Stimulated activated CD4-positive, alpha-beta T cell treated with anti-CD3 and anti-CD28 coated beads, TNF-alpha, amount 100 ng/mL, for 24 hours (primary cell): ENCODE results near the gene AUTS2.
"Not testable (repeated sequence)": the region's sequence is repeated elsewhere in the genome, so short reads cannot be mapped to it uniquely, and the experiment has no call there.

Source experiments
- DNase-seq, 3 experiments: peaks; one replicate each; pipeline ENCODE4 v3.0.0-alpha.2; 2020; ENCODE audit warnings: low read depth in 3 of 3

AUTS2 gene

DNA sequence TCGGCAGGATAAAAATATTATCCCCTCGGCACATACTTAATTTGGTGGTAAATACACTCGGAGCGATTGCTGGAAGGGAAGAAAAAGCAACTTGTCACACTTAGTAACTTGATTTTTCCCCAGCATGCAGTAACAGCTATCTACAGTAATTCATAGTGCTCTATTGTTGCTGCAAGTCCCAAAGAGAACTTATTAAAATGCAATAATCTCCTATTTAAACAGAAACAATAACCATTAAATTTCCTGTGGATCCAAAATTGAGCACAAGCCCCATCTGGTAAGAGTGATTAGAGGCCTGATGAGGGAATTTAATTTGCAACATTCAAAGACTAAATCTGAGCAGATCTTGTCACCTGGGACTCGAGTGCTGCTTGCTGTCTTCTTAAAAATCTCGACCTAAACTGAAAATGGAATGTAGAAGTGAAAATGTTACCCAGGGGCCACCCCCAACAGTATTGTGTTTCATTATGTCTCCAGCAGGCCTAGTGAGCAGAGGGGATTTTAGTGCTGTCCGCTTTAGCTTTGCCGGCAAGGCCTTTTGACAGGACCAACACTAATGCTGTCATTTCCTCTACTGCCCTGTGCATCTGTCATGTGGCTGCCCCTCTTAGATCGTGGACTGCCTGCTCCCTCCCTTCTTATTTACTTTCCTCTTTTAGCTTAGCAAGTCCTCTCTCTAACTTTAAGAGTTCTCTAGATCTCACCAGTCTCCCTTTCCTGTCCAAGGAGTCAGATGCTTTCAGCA lies 639.7 kb downstream of the AUTS2 start:
- DNase-seq = no peak

DNA sequence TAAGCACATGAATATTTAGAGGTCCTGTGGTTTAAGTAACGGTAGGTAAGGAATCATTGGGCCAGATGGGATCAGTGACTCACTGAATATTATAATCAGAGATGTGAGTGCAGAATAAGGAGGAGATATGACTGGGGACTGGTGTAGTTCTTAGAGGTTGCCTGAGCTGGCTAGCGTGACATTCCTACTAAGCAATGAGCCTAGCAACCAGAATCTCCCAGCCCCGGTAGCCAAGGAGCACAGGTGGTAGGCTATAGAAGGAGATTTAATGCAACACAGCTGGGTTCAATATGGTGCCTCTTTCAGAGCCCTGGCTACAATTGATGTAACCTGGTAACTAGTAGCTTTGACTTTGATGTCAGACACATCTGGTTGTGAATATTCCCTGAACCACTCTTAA lies 641.6 kb downstream of the AUTS2 start:
- no peak for DNase-seq

DNA sequence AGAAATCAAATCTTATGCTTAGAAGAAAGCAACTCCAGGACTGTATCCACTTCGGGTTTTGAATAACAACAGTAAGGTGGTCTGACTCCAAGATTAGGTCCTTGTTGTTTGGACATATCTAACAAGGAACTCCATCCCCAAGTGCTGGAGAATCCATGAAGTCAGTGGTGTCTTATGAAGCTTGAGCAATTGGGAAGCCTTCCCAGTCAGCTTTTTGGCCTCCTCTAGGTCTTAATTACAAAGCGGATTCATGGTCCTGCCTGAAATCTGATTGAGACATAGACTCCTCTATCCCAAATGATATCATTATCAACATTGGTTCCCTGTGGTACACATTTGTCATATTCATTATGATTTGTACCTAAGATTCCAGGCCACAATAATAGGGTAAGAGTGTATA lies 642.6 kb downstream of the AUTS2 start:
- DNase-seq = no peak

DNA sequence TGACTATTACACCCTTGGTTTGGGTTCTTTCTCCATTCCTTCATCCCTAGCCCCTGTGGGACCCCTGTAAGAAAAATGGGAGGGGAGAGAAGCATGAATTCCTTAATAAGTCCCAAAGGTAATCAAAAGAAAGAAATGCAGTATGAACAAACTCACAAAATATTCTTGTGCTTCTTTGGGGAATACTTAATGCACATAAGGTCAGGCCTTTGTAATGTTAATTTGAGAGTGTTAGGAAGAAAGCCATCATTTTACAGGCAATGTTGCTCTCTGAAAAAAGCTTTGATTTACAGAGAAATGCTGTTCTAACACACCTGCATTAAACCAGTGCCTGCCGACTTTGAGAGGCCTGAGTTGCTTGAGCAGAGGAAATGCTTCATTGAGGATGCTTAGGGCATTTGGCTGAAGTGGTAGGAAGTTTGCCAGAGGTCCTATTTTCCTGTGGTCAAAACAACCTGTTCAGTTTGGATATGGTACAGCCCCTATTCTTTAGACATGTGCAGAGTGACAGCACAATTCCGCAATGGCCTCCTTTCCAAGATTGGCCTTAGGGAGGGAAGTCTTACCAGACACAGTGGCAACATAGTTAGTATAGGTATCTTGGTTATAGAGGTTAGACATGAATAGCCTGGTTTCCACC lies 643.4 kb downstream of the AUTS2 start:
- no peak for DNase-seq

DNA sequence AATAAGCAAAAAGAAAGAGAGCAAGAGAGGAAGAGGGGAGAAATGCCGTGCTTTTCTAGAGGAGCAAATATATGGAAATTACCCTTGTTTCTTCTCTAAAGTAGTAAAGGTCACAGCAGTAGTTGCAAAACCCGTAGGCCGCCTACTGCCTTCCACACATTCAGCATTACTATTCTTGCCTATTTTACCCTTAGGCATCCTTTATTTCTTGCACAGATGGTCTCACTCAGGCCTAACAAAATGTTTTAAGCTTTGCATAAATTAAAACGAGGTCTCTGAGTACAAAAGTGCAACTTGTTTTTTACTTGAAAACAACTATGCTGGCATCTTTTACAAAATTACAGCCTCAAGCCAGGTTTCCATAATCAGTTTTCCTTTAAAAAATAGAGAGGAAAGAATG lies 644.6 kb downstream of the AUTS2 start:
- no peak for DNase-seq

DNA sequence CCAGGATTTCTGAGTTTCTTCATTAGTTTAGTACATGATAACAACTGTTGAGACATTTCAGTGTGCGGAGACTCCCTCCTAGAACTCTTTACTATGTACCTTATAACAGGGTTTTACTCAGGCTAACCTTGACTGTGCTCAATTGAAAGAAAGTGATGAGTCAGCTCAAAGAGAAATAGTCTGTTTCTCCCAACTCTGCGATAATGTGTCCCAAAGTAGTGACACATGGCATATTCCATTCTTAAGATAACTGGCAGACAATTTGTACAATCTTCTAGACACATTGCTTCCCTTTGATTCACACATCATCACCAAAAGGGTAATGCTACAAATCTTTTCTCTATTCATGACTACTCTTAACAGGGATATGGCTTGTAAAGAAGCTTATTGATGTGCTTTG lies 645.2 kb downstream of the AUTS2 start:
- DNase-seq = no peak

DNA sequence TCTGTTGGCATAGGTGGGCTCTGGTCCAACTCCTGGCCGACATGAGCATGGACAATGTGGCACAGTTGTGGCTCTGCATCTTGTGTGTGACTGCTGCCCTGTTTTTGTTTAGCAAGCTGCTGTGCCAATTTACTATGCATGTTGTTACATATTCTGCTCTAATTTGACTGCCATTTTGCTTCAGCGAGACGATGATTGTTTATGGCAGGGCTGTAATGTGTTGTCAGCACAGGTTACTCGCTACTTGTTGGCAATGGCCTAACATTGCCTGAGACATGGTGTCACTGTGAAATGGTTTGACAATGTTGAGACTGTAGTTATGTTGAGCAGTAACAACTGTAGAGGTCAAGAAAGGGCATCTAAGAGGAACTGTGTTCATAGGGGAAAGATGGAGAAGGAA lies 659.6 kb downstream of the AUTS2 start:
- DNase-seq = no peak

DNA sequence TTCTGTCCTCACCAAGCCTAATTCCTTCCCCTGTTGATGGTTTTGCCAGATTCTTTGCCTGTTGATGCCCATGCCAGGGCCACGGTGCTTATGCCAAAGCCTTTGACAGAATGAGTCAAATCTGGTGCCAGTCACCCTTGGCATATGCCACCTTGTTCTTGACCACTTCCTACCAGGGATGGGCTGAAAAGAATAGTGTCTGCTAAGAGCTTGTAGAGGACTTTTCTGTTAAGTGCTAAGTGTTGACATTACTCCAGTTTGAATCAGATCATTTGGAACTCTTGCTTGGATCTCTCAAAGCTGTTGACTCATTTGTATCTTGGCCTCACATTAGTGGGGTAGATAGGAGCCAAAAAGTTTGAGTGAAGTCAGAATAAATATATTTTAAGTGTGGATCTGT lies 661.2 kb downstream of the AUTS2 start:
- DNase-seq = no peak

DNA sequence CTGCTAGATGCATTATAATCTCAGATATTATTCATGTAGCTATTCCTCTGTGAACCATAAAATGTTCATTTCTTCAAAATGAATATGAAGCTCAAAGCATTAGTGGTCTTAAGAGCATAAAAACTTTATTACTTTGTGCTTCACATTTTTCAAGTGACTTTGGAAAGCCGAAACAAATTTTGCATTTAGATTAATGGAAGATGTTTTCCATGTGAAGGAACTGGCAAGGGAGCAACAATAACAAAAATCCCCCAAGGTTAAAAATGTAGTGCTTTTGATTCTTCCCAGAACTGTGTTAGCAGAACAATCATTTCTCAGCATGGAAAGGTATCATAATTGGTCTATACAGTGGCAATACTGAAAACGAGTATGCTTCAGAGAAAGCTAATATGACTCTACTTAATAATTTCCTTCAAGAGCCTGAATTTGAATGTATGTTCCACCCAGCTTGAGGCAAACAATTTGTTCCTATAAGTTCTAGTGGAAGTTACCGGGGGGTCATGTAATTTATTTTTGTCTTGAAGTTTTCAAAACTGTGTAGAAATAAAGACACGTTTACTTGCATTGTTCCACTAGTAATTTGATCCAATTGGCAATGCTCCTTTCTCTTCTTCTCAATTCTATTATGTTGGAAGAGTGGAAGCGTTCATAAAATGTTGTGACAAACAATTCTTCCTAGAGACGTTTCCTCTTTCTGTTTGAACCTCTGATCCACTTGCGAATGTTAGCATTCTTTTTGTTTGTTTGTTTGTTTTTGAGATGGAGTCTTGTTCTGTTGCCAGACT lies 665.4 kb downstream of the AUTS2 start:
- DNase-seq = no peak

DNA sequence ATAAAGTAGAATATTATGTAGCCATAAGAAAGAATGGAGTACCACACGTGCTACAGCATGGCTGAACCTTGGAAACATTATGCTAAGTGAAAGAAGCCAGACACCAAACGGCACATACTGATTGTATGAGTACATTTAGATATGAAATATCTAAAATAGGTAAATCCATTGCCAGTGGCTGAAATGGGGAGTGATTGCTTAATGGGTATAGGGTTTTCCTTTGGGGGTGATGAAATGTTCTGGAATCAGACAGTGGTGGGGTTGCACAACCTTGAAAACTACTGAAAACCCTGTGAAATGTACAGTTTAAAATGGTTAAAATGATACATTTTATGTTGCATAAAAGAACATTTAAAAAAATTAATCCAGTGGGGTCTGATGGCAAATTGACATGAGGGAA lies 667.9 kb downstream of the AUTS2 start:
- DNase-seq = no peak

DNA sequence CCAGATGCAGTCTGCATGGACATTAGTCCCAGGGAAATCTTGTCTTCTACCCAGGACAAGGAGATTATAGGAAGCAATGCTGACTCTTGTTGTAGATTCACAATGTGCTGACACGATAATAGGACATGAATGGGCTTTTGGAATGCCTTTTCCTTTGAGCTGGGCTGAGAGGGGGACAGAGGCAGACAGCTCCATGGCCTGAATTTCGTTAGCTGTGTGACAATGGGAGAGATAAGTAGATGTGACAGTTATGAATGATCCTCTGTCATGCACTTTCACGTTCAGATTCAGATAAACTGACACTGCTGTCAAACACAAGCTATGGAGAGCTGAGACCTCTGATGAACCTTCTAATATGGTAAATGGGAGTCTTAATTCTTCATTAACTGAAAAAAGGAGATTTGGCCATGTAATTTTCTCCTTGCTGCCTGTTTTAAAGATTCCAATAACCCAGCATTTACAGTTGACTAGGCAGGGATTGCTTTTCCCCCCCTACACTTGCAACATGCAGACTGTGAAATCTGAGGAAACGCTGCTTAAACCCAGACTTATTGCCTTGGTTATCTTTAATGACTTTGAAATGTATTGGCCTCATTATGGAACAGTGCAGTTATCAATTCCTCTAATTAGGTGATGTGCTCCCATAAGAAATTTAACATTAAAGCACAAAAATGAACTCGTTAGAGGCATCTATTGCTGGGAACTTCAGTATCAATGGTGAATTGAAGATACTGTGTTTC lies 669.3 kb downstream of the AUTS2 start:
- no peak for DNase-seq

DNA sequence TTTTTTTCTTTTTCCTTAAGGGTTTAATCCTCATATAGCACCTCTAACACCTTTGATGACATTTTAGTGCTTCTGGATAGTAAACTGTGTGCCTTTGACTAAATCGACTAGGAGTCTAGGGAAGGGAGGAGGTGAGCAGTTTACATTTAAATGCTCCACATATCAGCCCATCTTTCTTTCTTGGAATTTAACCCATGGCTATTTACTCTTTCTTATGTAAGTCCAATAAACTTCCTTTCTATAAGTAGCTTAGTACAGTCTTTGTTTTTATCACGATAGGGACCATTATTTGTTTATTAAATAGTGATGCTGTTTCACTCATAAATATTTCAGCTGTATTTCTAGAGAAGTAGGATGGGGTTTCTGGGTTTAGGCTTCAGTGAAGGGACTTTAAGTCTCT lies 669.9 kb downstream of the AUTS2 start:
- DNase-seq = no peak

DNA sequence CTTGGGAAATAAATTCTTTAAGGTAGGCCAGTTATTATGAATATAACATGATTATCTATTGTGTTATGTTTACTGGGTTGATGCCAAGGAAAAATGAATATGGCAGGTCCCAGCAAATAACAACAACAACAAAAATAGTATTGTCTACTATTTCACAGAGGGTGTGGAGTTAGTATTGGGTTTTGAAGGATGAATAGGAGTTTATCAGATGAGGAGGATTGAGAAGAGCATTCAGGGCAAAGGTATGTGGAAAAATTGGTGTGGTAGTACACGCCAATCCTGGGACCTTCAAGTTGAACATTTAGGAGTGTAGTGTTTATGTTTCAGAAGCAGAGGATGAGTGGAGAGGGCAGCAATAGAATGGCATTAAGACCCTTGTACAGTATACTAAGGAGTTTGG lies 671.9 kb downstream of the AUTS2 start:
- no peak for DNase-seq

DNA sequence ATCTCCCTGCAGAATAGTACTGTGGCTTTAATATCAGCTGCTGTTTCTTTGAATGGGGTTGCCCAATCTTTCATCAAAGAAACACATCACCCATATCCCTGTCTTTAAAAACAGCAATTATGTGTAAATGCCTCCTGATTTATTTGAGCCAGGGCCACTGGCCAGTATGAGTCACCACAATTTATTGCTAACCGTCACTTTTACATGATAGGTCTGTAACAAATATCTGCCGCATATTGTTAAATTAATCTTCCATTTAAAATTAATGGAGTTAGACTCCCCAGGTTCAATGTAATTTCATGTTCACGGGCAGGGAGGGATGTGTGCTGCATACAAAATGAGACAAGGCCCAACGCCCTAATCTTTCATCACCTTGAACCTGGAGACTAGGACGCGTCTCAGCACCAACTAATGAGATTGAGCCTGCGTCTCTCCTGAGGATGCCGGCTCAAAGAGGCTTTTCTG lies 673.4 kb downstream of the AUTS2 start:
- DNase-seq = no peak

DNA sequence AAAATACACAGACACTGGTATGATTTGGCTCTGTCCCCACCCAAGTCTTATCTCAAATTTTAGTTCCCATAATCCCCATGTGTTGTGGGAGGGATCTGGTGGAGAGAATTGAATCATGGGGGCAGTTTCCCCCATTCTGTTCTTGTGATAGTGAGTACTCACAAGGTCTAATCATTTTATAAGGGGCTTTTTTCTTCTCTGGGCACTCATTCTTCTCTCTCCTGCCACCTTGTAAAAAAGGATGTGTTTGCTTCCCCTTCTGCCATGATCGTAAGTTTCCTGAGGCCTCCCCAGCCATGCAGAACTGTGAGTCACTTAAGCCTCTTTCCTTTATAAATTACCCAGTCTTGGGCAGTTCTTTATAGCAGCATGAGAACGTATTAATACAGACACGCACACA lies 677.3 kb downstream of the AUTS2 start:
- DNase-seq = not testable (repeated sequence)

DNA sequence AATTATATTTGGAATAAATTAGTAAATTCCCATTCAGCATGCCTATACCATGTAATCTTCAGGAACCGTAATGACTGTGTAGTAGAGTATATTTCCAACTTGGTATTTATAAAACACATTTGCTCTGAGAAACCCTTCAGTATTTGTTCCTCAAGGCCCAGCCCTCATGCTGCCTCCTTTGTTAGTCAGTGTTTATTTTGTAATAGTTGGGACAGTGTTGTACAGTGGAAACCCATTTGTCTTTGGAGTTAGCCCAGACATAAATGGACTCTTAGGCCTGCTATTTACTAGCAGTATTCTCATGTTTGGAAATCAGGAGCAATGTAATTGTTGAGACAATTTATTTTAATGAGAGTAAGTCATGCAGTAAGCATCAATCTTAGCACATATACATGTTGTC lies 686.9 kb downstream of the AUTS2 start:
- DNase-seq = no peak

DNA sequence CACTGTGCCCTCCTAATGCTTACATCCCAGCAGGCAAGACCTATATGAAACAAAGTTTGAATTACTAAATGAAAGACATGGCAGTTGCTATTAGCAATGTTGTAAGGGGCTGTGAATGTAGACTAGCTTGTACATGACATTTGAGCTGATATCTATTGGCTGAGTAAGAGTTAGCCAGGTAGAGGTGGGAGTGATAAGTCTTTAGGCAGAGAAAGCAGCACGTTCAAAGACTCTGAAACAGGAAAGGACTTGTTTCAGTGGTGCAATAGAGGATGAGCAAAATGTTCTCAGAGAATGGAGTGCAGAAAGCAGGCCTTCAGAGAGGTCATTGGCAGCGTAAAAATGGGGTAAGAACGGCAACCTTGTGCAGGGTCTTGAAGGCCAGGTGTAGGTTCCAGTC lies 687.6 kb downstream of the AUTS2 start:
- no peak for DNase-seq

DNA sequence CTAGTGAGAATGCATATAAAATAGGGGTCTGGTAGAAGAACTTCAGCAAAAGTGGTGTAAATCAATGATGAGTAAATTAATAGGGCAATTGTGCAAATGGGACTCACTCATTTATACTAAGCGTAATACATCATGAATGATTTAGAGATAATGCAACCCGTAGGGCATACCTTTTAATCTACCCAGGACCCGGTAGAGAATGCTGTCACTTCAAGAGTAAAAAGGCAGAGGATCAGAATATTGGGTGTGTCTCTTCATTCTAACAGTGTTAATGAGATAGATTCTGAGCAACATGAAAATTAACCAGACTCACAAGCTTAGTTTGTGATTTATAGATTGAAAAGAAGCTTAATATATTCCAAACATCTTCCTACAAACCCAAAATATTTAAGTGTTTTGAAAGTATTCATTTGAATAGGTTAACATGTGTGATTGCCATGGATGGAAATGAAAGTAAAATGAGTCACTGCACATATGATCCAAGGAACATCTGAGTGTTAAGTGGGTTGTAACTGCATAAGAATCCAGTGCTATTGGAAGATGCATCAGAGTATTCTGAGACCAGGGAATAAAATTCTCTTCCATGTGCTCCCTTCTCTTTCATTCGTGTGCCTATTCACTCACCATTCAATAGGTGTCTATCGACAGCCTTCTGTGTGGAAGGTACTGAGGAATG lies 690.6 kb downstream of the AUTS2 start:
- no peak for DNase-seq

DNA sequence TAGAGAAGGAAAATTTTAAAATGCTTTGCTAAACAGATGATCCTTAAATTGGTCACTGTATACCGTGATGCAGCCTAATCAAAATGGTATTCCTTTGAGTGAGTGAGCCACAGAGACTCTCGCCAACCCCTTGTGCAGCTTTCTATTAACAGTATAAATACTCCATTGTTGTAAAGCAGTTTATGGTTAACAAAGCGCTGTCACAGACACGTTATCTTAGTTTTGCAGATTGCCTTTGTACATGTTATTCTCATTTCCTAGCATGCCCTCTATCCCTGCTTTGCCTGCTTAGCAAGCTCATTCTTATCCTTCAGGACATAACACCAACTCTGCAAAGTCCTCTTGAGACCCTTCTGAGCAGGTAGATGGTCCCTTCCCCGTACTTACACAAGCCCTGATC lies 694.4 kb downstream of the AUTS2 start:
- DNase-seq = no peak

DNA sequence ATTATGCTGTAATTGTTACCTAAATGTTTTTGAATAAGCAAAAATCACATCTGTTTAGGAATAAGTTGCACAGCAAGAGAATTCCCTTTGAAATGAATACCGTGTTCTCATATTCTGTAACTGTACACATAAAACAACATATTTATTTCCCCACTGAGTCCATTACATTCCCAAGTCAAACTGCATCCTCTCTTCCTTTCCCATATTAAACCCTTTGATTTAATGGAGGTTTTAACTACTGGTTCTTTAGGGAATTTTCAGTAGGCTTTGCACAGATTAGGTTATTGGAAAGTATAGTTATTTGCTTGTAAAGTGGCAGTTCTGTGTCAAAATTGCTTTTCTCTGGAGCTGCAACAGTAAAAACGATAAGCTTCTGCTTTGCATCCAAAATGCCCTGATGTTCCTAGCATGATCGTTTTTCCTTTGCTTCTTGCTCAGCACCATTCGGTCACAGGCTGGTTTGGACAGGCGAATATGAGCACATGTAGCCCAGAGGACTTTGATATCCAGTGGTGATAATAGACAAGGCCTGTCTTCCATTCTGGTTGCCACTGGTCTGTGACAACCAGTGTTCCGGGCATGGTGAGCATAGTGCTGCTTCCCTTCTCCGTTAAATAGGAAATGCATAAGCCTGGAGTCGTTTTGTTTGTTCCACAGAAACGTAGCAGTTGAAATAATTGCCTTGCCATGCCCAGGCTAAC lies 696.1 kb downstream of the AUTS2 start:
- no peak for DNase-seq
